HG03103 (cell line): Measurements from ENCODE around the gene ZNF415.
"Not testable (repeated sequence)": the region's sequence is repeated elsewhere in the genome, so short reads cannot be mapped to it uniquely, and the experiment has no call there.

Source experiments
- ATAC-seq: cut with Tn5 transposase; IDR thresholded peaks from one replicate; pipeline ENCODE4 v1.9.1; 2021; ENCODE audit warnings: low read depth; ENCODE audit not compliant: unreplicated experiment

ZNF415 gene

GRCh38 chr19:53103234-53104203, 29.2 kb downstream of the ZNF415 start, which contains the start of gene ZNF160:
TSS of gene ZNF160 (minus strand) at chr19:53103422. CDS start at chr19:53086276, 17,146 bp downstream.
- peak; percentile 94 for ATAC-seq

- ATAC-seq: no peak
Measured at GRCh38 chr19:53102756-53103233, 29.9 kb downstream of the ZNF415 start.

GRCh38 chr19:53102206-53102755, 30.4 kb downstream of the ZNF415 start:
- ATAC-seq: no peak

DNA sequence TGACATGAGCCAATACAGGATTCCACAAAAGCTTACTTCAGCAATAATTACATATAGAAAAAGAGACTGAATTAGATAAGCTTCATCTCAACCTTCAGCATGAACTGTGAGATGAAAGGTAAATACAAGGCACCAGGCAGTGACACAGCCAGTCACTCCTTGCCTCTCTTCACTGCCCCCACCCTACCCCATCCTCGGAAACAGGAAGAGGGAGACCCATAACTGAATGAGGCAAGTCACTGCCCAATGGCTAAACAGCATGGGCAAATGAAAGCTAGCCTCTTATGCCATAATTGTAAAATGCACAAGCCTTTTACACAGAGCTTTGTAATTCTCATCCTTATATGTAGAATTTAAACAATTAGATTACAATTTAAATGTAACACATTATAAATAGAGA, 31.2 kb downstream of the ZNF415 start:
- ATAC-seq: no peak

DNA sequence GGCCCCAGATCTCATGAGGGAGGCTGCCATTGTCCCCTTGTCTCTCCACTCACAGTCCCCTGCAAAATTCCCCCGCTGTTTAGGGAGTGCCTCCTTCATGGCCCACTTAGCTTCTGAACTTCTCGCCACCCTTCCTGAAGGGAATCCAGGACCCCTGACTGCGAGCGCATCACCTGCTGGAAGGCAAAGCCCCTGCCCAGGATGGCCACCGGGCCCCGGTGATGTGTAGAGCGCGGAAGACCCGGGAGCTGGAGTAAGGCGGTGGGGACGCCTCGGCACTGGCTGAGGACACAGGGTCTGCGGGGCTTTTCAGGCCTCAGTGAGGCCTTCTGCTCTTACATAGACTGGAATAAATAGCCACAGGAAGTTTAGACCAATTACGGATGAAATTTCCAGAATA, 34.1 kb downstream of the ZNF415 start:
- ATAC-seq: not testable (repeated sequence)

DNA sequence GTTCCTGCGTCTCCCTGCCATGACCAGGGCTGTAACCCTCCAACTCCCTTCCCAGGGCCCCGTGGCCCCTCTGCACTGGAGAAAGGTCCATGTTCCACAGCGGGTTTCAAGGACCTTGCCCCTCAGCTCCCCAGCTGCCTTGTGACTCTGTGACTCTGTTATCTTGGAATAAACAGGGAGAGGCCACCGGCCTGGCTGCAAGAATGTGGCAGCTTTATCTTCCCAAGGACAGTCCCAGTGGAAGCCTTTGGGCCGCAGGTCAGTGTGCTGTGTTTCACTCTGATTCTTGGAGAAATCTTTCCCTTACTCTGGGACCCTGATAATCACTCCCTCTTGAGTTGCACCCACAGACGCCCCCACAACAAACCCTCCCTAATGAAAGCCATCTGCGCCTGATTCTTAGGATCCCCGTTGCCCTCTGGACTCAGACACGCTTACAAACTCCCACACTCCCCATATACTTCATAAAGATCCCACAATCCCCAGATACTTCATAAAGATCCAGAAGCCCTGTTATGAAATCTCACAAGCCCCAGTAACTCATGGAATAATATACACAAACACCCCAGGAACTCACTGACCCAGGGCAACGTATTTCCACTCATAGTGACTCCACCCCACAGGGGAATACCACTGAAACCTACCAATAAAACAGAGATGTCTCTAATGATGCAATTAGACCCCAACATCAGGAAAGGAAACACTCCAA, 35.6 kb downstream of the ZNF415 start:
- ATAC-seq: not testable (repeated sequence)

DNA sequence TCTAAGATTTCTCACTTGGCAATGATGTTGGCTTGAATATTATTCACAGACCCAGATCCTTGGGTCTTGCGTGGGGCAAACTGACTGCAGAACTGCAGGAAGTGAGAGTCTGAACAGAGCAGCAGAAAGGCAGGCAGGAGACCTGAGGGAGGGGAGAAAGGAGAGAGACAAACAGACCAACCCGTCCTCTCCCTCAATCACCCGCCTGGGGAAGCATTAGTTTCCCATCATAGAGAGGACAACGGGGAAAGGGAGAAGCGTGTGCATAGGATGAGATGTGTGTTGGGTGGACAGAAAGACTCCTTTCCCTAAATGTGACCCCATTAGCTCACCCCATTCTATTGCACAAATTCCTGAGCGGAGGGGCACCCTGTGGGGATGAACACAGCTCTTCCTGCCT, 36.1 kb downstream of the ZNF415 start:
- ATAC-seq: not testable (repeated sequence)

DNA sequence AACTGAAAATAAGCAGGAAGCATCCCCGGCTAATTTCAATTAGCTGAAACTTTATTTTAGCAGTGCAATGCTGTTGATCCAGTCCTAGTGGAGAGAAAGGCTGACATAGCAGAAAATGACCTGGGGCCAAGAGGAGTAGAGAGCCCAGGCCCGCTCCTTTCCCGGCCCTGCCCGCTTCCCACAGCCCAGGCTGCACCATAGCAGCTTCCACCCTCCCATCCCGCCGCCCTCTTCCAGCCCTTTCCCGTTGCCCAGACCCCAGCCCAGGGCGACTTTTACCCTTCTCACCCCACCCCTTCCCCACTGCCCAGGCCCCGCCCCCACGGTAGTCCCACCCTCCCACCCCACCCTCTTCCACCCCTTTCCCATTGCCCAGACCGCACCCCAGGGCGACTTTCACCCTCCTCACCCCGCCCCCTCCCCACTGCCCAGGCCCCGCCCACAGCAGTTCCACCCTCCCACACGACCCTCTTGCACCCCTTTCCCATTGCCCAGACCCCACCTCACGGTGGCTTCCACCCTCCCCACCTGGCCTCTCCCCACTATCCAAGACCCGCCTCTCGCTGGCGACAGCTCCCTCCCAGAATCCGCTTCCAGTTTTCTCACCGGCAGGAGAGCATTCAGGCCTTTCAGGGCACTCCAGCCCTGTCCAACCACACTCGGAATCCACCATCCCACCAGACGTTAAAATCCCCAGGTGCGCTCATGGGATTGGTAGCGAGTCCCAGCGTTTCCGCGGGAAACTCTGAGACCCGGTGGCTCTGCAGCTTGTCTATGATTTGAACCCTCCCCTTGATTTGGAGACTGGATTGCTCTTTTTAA, 37.7 kb downstream of the ZNF415 start:
- no peak for ATAC-seq

GRCh38 chr19:53092723-53093122, 40.0 kb downstream of the ZNF415 start:
- no peak for ATAC-seq

GRCh38 chr19:53091413-53092254, 41.1 kb downstream of the ZNF415 start:
- no peak for ATAC-seq

- no peak for ATAC-seq
Measured at GRCh38 chr19:53088091-53088490, 44.6 kb downstream of the ZNF415 start.

- ATAC-seq: no peak
Measured at GRCh38 chr19:53086949-53087348, 45.8 kb downstream of the ZNF415 start.

DNA sequence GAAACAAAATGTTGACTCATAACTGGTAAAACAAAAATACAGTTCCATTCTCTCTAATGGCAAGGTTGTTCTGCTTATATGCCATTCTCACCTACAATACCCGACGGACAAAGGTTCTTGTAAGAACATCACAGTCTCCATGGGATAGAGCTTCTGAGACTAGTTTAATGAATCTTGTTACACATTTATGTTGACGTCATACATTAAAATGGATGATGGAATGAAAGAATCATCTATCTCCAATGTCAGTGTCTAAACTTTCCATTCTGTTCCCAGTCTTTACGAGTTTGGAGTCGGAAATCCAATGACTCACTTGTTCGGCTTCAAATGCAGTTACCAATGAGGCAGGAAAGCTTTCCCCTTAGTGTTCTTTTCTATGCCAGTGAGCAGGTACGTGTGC, 47.2 kb downstream of the ZNF415 start:
- ATAC-seq: no peak

- ATAC-seq: no peak
Measured at GRCh38 chr19:53082929-53083328, 49.8 kb downstream of the ZNF415 start.

DNA sequence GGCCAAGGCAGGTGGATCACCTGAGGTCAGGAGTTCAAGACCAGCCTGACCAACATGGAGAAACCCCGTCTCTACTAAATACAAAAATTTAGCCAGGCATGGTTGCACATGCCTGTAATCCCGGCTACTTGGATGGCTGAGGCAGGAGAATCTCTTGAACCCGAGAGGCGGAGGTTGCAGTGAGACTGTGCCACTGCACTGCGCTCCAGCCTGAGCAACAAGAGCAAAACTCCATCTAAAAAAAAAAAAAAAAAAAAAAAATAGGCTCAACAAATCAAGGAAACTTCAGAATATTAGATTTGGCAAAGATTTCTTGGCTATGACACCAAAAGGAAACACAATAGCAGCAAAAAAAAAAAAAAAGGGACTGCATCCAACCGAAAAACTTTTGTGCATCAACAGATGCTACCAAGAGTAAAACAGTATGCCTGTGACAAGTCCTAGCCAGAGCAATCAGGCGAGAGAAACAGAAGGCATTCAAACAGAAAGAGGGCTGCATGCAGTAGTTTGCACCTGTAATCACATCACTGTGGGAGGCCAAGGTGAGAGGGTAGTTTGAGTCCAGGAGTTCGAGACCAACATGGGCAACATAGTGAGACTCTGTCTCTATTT, 53.3 kb downstream of the ZNF415 start:
- no peak for ATAC-seq

GRCh38 chr19:53078668-53079067, 54.0 kb downstream of the ZNF415 start:
- ATAC-seq: no peak

DNA sequence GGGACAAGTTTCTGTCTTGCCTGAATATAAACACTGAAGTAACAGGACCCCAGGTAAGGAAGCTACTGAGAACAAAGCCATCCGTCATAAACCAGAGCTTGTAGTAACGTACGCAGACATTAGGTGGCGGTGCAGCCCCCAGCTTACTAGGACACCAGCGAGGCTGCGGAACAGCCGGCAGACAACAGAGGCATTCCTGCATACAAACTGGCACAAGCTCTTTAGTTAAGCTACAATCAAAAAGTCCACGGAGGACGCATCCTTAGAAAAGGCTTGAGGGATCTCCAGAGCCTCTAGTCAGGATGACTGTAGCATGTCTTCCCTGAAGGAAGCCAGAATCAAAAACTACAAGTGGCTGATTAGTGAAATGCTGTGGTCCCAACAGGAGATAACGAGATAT, 55.7 kb downstream of the ZNF415 start:
- no peak for ATAC-seq

GRCh38 chr19:53068834-53069233, 63.9 kb downstream of the ZNF415 start:
- no peak for ATAC-seq

DNA sequence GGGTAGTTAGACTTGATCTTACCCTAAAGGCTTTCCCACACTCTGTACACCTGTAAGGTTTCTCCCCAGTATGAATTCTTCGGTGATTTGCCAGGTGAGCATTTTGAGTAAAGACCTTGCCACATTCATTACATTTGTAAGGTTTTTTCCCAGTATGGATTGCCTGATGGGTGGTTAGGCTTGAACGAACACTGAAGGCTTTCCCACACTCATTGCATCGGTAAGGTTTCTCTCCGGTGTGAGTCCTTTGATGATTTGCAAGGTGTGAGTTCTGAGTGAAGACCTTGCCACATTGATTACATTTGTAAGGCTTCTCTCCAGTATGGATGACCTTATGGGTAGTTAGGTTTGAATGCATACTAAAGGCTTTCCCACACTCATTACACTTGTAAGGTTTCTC, 64.5 kb downstream of the ZNF415 start:
- no peak for ATAC-seq
